ENCODE data around the gene GPATCH3.

GPATCH3 gene

GRCh38 chr1:26942656-26943055 lies 42.4 kb upstream of the GPATCH3 start:
- in situ Hi-C loops (cut with MboI; ENCODE audit: low sequenced_read_pairs, unreplicated experiment): no loop called here
- no peak for DNase-seq (ENCODE audit: low spot score)
- TF ChIP-seq CTCF (IDR thresholded peaks at IDR 0.05; ENCODE audit: borderline replicate concordance, control extremely low read depth, extremely low read depth, insufficient read depth, missing control alignments): no peak

GRCh38 chr1:26941311-26941710 lies 41.0 kb upstream of the GPATCH3 start:
- no peak for TF ChIP-seq CTCF (IDR thresholded peaks at IDR 0.05; ENCODE audit: borderline replicate concordance, control extremely low read depth, extremely low read depth, insufficient read depth, missing control alignments)
- no peak for DNase-seq (ENCODE audit: low spot score)
- in situ Hi-C loops (cut with MboI; ENCODE audit: low sequenced_read_pairs, unreplicated experiment): no loop called here

- TF ChIP-seq CTCF (IDR thresholded peaks at IDR 0.05; ENCODE audit: borderline replicate concordance, control extremely low read depth, extremely low read depth, insufficient read depth, missing control alignments): no peak
- no peak for DNase-seq (ENCODE audit: low spot score)
- in situ Hi-C loops (cut with MboI; ENCODE audit: low sequenced_read_pairs, unreplicated experiment): no loop called here
Measured at GRCh38 chr1:26938659-26939025, 38.4 kb upstream of the GPATCH3 start.

GRCh38 chr1:26938004-26938658 lies 37.9 kb upstream of the GPATCH3 start:
- no peak for TF ChIP-seq CTCF (IDR thresholded peaks at IDR 0.05; ENCODE audit: borderline replicate concordance, control extremely low read depth, extremely low read depth, insufficient read depth, missing control alignments)
- DNase-seq (ENCODE audit: low spot score): no peak
- in situ Hi-C loops (cut with MboI; ENCODE audit: low sequenced_read_pairs, unreplicated experiment): no loop called here

GRCh38 chr1:26936823-26937222 lies 36.6 kb upstream of the GPATCH3 start:
- no peak for DNase-seq (ENCODE audit: low spot score)
- in situ Hi-C loops (cut with MboI; ENCODE audit: low sequenced_read_pairs, unreplicated experiment): no loop called here
- no peak for TF ChIP-seq CTCF (IDR thresholded peaks at IDR 0.05; ENCODE audit: borderline replicate concordance, control extremely low read depth, extremely low read depth, insufficient read depth, missing control alignments)

- in situ Hi-C loops (cut with MboI; ENCODE audit: low sequenced_read_pairs, unreplicated experiment): no loop called here
- DNase-seq (ENCODE audit: low spot score): peak; percentile 71
- no peak for TF ChIP-seq CTCF (IDR thresholded peaks at IDR 0.05; ENCODE audit: borderline replicate concordance, control extremely low read depth, extremely low read depth, insufficient read depth, missing control alignments)
Measured at GRCh38 chr1:26932531-26932930, 32.3 kb upstream of the GPATCH3 start.
